Effector CD4-positive, alpha-beta T cell (primary cell): ENCODE data around the gene POM121.
"Not testable (repeated sequence)": the region's sequence is repeated elsewhere in the genome, so short reads cannot be mapped to it uniquely, and the experiment has no call there.

ENCODE experiments used
- DNase-seq: peaks from one replicate; pipeline ENCODE4 v3.0.0-alpha.2; 2020
- total RNA-seq: gene quantifications from one replicate; lab custom pipeline; 2026; lab: John Stamatoyannopoulos, UW

POM121 gene
- total RNA-seq, result 102 reads per million, percentile 83 among the genes with 10 or more reads in this experiment

- peak; percentile 74 for DNase-seq
These were observed at the start of gene POM121 for GRCh38 chr7:72924733-72925545. POM121 (plus strand) TSS chr7:72925095; CDS start chr7:72925122, 27 bp downstream.

GRCh38 chr7:72879079-72879736 lies 45.7 kb upstream of the POM121 start:
- peak; percentile 54 for DNase-seq

GRCh38 chr7:72879737-72880215 lies 45.1 kb upstream of the POM121 start:
- DNase-seq, result peak; percentile 20

GRCh38 chr7:72891750-72892149 lies 33.1 kb upstream of the POM121 start:
- not testable (repeated sequence) for DNase-seq

GRCh38 chr7:72904740-72905139 lies 20.2 kb upstream of the POM121 start:
- DNase-seq, result not testable (repeated sequence)

GRCh38 chr7:72908422-72908821 lies 16.5 kb upstream of the POM121 start:
- DNase-seq, result not testable (repeated sequence)

GRCh38 chr7:72911395-72911794 lies 13.5 kb upstream of the POM121 start:
- DNase-seq, result not testable (repeated sequence)

- not testable (repeated sequence) for DNase-seq
These were observed 11.1 kb upstream of the POM121 start for GRCh38 chr7:72913750-72914149.

- peak; percentile 25 for DNase-seq
These were observed 10.0 kb upstream of the POM121 start for GRCh38 chr7:72914756-72915525.

GRCh38 chr7:72919256-72919775 lies 5.6 kb upstream of the POM121 start:
- DNase-seq, result no peak

GRCh38 chr7:72924386-72924732 lies 536 bp upstream of the POM121 start:
- DNase-seq, result no peak

- DNase-seq, result no peak
These were observed 738 bp downstream of the POM121 start for GRCh38 chr7:72925546-72926120.

GRCh38 chr7:72927791-72928190 lies 2.9 kb downstream of the POM121 start:
- not testable (repeated sequence) for DNase-seq

- not testable (repeated sequence) for DNase-seq
These were observed 3.3 kb downstream of the POM121 start for GRCh38 chr7:72928216-72928615.

GRCh38 chr7:72942022-72942705 lies 17.3 kb downstream of the POM121 start:
- not testable (repeated sequence) for DNase-seq

- DNase-seq, result not testable (repeated sequence)
These were observed 18.1 kb downstream of the POM121 start for GRCh38 chr7:72942956-72943355.

GRCh38 chr7:72944937-72945336 lies 20.0 kb downstream of the POM121 start:
- not testable (repeated sequence) for DNase-seq

- DNase-seq, result not testable (repeated sequence)
These were observed 20.7 kb downstream of the POM121 start for GRCh38 chr7:72945597-72945996.

GRCh38 chr7:72946130-72946745 lies 21.3 kb downstream of the POM121 start:
- DNase-seq, result not testable (repeated sequence)

GRCh38 chr7:72948714-72949113 lies 23.8 kb downstream of the POM121 start:
- not testable (repeated sequence) for DNase-seq

GRCh38 chr7:72949276-72949675 lies 24.4 kb downstream of the POM121 start:
- not testable (repeated sequence) for DNase-seq
